ENCODE data around the gene PIEZO2.

Gene PIEZO2

GRCh38 chr18:10757349-10757748 lies 392.0 kb downstream of the PIEZO2 start:
- no peak for DNase-seq (ENCODE audit: insufficient read length)
- no peak for TF ChIP-seq TAF1 (IDR thresholded peaks at IDR 0.05; ENCODE audit: borderline replicate concordance, low read depth, low read length)
- no peak for TF ChIP-seq POLR2AphosphoS5 (IDR thresholded peaks at IDR 0.05; ENCODE audit: low read depth, low read length)
- TF ChIP-seq POLR2A (IDR thresholded peaks at IDR 0.05; ENCODE audit: low read depth, low read length) = no peak
- FAIRE-seq = no peak

GRCh38 chr18:10755855-10756254 lies 393.5 kb downstream of the PIEZO2 start:
- no peak for DNase-seq (ENCODE audit: insufficient read length)
- FAIRE-seq = no peak
- TF ChIP-seq TAF1 (IDR thresholded peaks at IDR 0.05; ENCODE audit: borderline replicate concordance, low read depth, low read length) = no peak
- no peak for TF ChIP-seq POLR2A (IDR thresholded peaks at IDR 0.05; ENCODE audit: low read depth, low read length)
- TF ChIP-seq POLR2AphosphoS5 (IDR thresholded peaks at IDR 0.05; ENCODE audit: low read depth, low read length) = no peak

GRCh38 chr18:10754128-10754527 lies 395.2 kb downstream of the PIEZO2 start:
- TF ChIP-seq TAF1 (IDR thresholded peaks at IDR 0.05; ENCODE audit: borderline replicate concordance, low read depth, low read length) (no peak), POLR2AphosphoS5 (IDR thresholded peaks at IDR 0.05; ENCODE audit: low read depth, low read length) (no peak), POLR2A (IDR thresholded peaks at IDR 0.05; ENCODE audit: low read depth, low read length) (no peak)
- no peak for FAIRE-seq
- DNase-seq (ENCODE audit: insufficient read length) = no peak

GRCh38 chr18:10752382-10752781 lies 397.0 kb downstream of the PIEZO2 start:
- no peak for TF ChIP-seq POLR2AphosphoS5 (IDR thresholded peaks at IDR 0.05; ENCODE audit: low read depth, low read length)
- no peak for TF ChIP-seq POLR2A (IDR thresholded peaks at IDR 0.05; ENCODE audit: low read depth, low read length)
- TF ChIP-seq TAF1 (IDR thresholded peaks at IDR 0.05; ENCODE audit: borderline replicate concordance, low read depth, low read length) = no peak
- DNase-seq (ENCODE audit: insufficient read length) (no peak), FAIRE-seq (no peak)

GRCh38 chr18:10751653-10752052 lies 397.7 kb downstream of the PIEZO2 start:
- no peak for TF ChIP-seq POLR2AphosphoS5 (IDR thresholded peaks at IDR 0.05; ENCODE audit: low read depth, low read length)
- no peak for TF ChIP-seq TAF1 (IDR thresholded peaks at IDR 0.05; ENCODE audit: borderline replicate concordance, low read depth, low read length)
- TF ChIP-seq POLR2A (IDR thresholded peaks at IDR 0.05; ENCODE audit: low read depth, low read length) = no peak
- DNase-seq (ENCODE audit: insufficient read length) (no peak), FAIRE-seq (no peak)

- DNase-seq (ENCODE audit: insufficient read length) = no peak
- TF ChIP-seq POLR2AphosphoS5 (IDR thresholded peaks at IDR 0.05; ENCODE audit: low read depth, low read length) (no peak), POLR2A (IDR thresholded peaks at IDR 0.05; ENCODE audit: low read depth, low read length) (no peak), TAF1 (IDR thresholded peaks at IDR 0.05; ENCODE audit: borderline replicate concordance, low read depth, low read length) (no peak)
- no peak for FAIRE-seq
These were observed 399.0 kb downstream of the PIEZO2 start for GRCh38 chr18:10750191-10751035.

GRCh38 chr18:10748641-10749040 lies 400.7 kb downstream of the PIEZO2 start:
- DNase-seq (ENCODE audit: insufficient read length) (no peak), FAIRE-seq (no peak)
- TF ChIP-seq POLR2AphosphoS5 (IDR thresholded peaks at IDR 0.05; ENCODE audit: low read depth, low read length) = no peak
- no peak for TF ChIP-seq TAF1 (IDR thresholded peaks at IDR 0.05; ENCODE audit: borderline replicate concordance, low read depth, low read length)
- TF ChIP-seq POLR2A (IDR thresholded peaks at IDR 0.05; ENCODE audit: low read depth, low read length) = no peak

- FAIRE-seq = no peak
- no peak for TF ChIP-seq POLR2A (IDR thresholded peaks at IDR 0.05; ENCODE audit: low read depth, low read length)
- no peak for TF ChIP-seq TAF1 (IDR thresholded peaks at IDR 0.05; ENCODE audit: borderline replicate concordance, low read depth, low read length)
- TF ChIP-seq POLR2AphosphoS5 (IDR thresholded peaks at IDR 0.05; ENCODE audit: low read depth, low read length) = no peak
These were observed 403.4 kb downstream of the PIEZO2 start for GRCh38 chr18:10745971-10746370.

GRCh38 chr18:10745219-10745618 lies 404.1 kb downstream of the PIEZO2 start:
- FAIRE-seq (no peak), DNase-seq (ENCODE audit: insufficient read length) (no peak)
- no peak for TF ChIP-seq POLR2AphosphoS5 (IDR thresholded peaks at IDR 0.05; ENCODE audit: low read depth, low read length)
- no peak for TF ChIP-seq POLR2A (IDR thresholded peaks at IDR 0.05; ENCODE audit: low read depth, low read length)
- TF ChIP-seq TAF1 (IDR thresholded peaks at IDR 0.05; ENCODE audit: borderline replicate concordance, low read depth, low read length) = no peak

More at GRCh38 chr18:10745971-10746370, 403.4 kb downstream of the PIEZO2 start:
- DNase-seq (ENCODE audit: insufficient read length) = no peak

- FAIRE-seq (no peak), DNase-seq (ENCODE audit: insufficient read length) (no peak)
- TF ChIP-seq POLR2AphosphoS5 (IDR thresholded peaks at IDR 0.05; ENCODE audit: low read depth, low read length) (no peak), TAF1 (IDR thresholded peaks at IDR 0.05; ENCODE audit: borderline replicate concordance, low read depth, low read length) (no peak), POLR2A (IDR thresholded peaks at IDR 0.05; ENCODE audit: low read depth, low read length) (no peak)
These were observed 405.6 kb downstream of the PIEZO2 start for GRCh38 chr18:10743766-10744165.

- DNase-seq (ENCODE audit: insufficient read length) = no peak
- TF ChIP-seq POLR2AphosphoS5 (IDR thresholded peaks at IDR 0.05; ENCODE audit: low read depth, low read length) (no peak), POLR2A (IDR thresholded peaks at IDR 0.05; ENCODE audit: low read depth, low read length) (no peak), TAF1 (IDR thresholded peaks at IDR 0.05; ENCODE audit: borderline replicate concordance, low read depth, low read length) (no peak)
- FAIRE-seq = no peak
These were observed 410.2 kb downstream of the PIEZO2 start for GRCh38 chr18:10739152-10739551.

- FAIRE-seq (no peak), DNase-seq (ENCODE audit: insufficient read length) (no peak)
- TF ChIP-seq TAF1 (IDR thresholded peaks at IDR 0.05; ENCODE audit: borderline replicate concordance, low read depth, low read length) = no peak
- TF ChIP-seq POLR2A (IDR thresholded peaks at IDR 0.05; ENCODE audit: low read depth, low read length) = no peak
- no peak for TF ChIP-seq POLR2AphosphoS5 (IDR thresholded peaks at IDR 0.05; ENCODE audit: low read depth, low read length)
These were observed 412.4 kb downstream of the PIEZO2 start for GRCh38 chr18:10736984-10737383.

Data from GM12892 (cell line).